K562 (cell line): ENCODE data around the gene OGDH. TPM values are rescaled to one million over a fixed set of nuclear protein-coding genes. Genes with fewer than 3 reads are reported as not detected.

ENCODE experiments used
- ATAC-seq: fragments of 200-7000 bp; cut with Tn5 transposase; 3 replicates; pipeline ENCODE4 v1.9.1; 2020; ENCODE audit warnings: moderate library complexity
- BruUV-seq: library from RNA; stranded (reverse); fragments of 400-500 nt; replicated peaks from 2 replicates; lab custom pipeline; 2021; lab: Mats Ljungman, UMichigan
- CTCF ChIA-PET: fragments of 300-600 bp; formaldehyde crosslinking; extraction: SDS; loops from one replicate; lab custom pipeline; 2021; ENCODE audit warnings: low intra/inter-chr PET ratio; lab: Yijun Ruan, JAX
- POLR2A ChIA-PET: fragments of 300-600, 350-650 bp; sonication (Branson Sonifier 250); formaldehyde crosslinking; extraction: SDS; loops from one replicate; lab custom pipeline; 2021; ENCODE audit warnings: antibody characterized with exemption, inconsistent platforms; lab: Yijun Ruan, JAX
- DNase-seq, 4 experiments: peaks; one replicate each; pipeline versions ENCODE4 v3.0.0 to v3.0.0-alpha.2; 2011 to 2018; ENCODE audit warnings: low spot score in 3 of 4, mixed read lengths in 3 of 4; ENCODE audit errors: extremely low read depth in 1 of 4
- FAIRE-seq: peaks from 2 replicates; lab custom pipeline; 2011; peaks lifted over from hg19 to GRCh38; lab: Jason Lieb, UNC
- H2AFZ ChIP-seq: 2 replicates; pipeline ENCODE4 v1.6.0; 2011; ENCODE audit warnings: low read depth, low read length, control low read depth, inconsistent platforms
- H3K27ac ChIP-seq: fragments of 200-600 bp; 3 replicates; pipeline ENCODE4 v1.8.0; 2011; ENCODE audit warnings: low read depth, mild to moderate bottlenecking, control low read depth, inconsistent platforms, low read length, moderate library complexity, mixed read lengths; ENCODE audit errors: extremely low read depth
- H3K27me3 ChIP-seq, 2 experiments: fragments of 300-600 bp in 1 of 2; 2 replicates in 1 of 2; 3 replicates in 1 of 2; pipeline versions ENCODE4 v1.6.0 to v1.8.0; 2011; ENCODE audit warnings: inconsistent platforms in 2 of 2, low read length in 2 of 2, mild to moderate bottlenecking in 1 of 2, mixed read lengths in 1 of 2, moderate library complexity in 1 of 2; ENCODE audit not compliant: control insufficient read depth in 2 of 2, insufficient read depth in 2 of 2
- H3K36me3 ChIP-seq: fragments of 300-600 bp; 3 replicates; pipeline ENCODE4 v1.8.0; 2011; ENCODE audit warnings: mild to moderate bottlenecking, low read length, inconsistent platforms; ENCODE audit not compliant: control insufficient read depth, insufficient read depth
- H3K4me1 ChIP-seq, 2 experiments: fragments of 200-600 bp in 1 of 2; replicated peaks in 1 of 2; 2 replicates in 1 of 2; 3 replicates in 1 of 2; pipeline versions ENCODE4 v1.5.1 to v1.8.0; 2011; ENCODE audit warnings: inconsistent platforms in 2 of 2, low read length in 2 of 2, mild to moderate bottlenecking in 1 of 2, mixed read lengths in 1 of 2, moderate library complexity in 1 of 2; ENCODE audit not compliant: control insufficient read depth in 2 of 2, insufficient read depth in 2 of 2
- H3K4me2 ChIP-seq: 2 replicates; pipeline ENCODE4 v1.6.1; 2011; ENCODE audit warnings: low read length, control low read depth, inconsistent platforms, mixed read lengths; ENCODE audit not compliant: insufficient read depth
- H3K4me3 ChIP-seq: fragments of 200-600 bp; sonication (generic), shearing (Covaris generic); 2 replicates; pipeline ENCODE4 v1.5.1; 2016; ENCODE audit warnings: control low read depth, inconsistent platforms
- H3K79me2 ChIP-seq: fragments of 200-600 bp; 3 replicates; pipeline ENCODE4 v1.8.0; 2011; ENCODE audit warnings: low read length, inconsistent platforms; ENCODE audit not compliant: control insufficient read depth, insufficient read depth
- H3K9ac ChIP-seq, 2 experiments: 2 replicates each; pipeline versions ENCODE4 v1.6.0 to v1.6.1; 2011; ENCODE audit warnings: low read depth in 2 of 2, low read length in 2 of 2, control low read depth in 1 of 2, inconsistent platforms in 1 of 2, mild to moderate bottlenecking in 1 of 2, mixed read lengths in 1 of 2; ENCODE audit not compliant: insufficient read depth in 1 of 2
- H3K9me1 ChIP-seq: one replicate; pipeline ENCODE4 v1.6.0; 2011; ENCODE audit warnings: inconsistent platforms, mild to moderate bottlenecking, low read length, moderate library complexity; ENCODE audit not compliant: control insufficient read depth, insufficient read depth
- H3K9me3 ChIP-seq: replicated peaks from 2 replicates; pipeline ENCODE4 v1.5.1; 2011; ENCODE audit warnings: low read depth, low read length, inconsistent platforms; ENCODE audit not compliant: control insufficient read depth, insufficient read depth
- H4K20me1 ChIP-seq: replicated peaks from 2 replicates; pipeline ENCODE4 v1.6.1; 2011; ENCODE audit warnings: low read length, inconsistent platforms, mixed read lengths; ENCODE audit not compliant: control insufficient read depth, insufficient read depth
- CBX3 ChIP-seq, 2 experiments: IDR thresholded peaks; 1 replicate in 1 of 2; 2 replicates in 1 of 2; pipeline ENCODE4 v1.6.1; 2012; ENCODE audit warnings: inconsistent platforms in 2 of 2, low read length in 2 of 2, borderline replicate concordance in 1 of 2, control low read depth in 1 of 2
- CBX5 ChIP-seq: IDR thresholded peaks from 2 replicates; pipeline ENCODE4 v1.6.1; 2014; ENCODE audit warnings: low read depth, borderline replicate concordance
- SNRNP70 ChIP-seq: fragments of 200-400 bp; formaldehyde crosslinking; optimal IDR thresholded peaks from 2 replicates; pipeline ENCODE3; 2017; ENCODE audit warnings: low read depth, low read length
- TRIM28 ChIP-seq: fragments of 450-650 bp; IDR thresholded peaks from 2 replicates; pipeline ENCODE4 v1.6.1; 2017
- WGBS: fragments of 100-300 bp; shearing (Covaris generic); methylation state at CpG from one replicate; pipeline ENCODE4 v1.1.6; 2016; ENCODE audit warnings: low coverage, mixed read lengths; ENCODE audit not compliant: insufficient coverage; ENCODE audit errors: missing lambda C conversion rate; 5-methylcytosine and 5-hydroxymethylcytosine counted together
- in situ Hi-C: fragments of 300-500 bp; cut with MboI; formaldehyde crosslinking; loops from 4 replicates; pipeline ENCODE4 v1.15.0; 2018; ENCODE audit warnings: inconsistent platforms, mixed read lengths
- intact Hi-C: fragments of 100-400 bp; cut with micrococcal nuclease; formaldehyde crosslinking; loops from 2 replicates; pipeline ENCODE4 v1.14.2; 2022
- polyA plus RNA-seq, 8 experiments: library from polyadenylated mRNA; depleted of rRNA in 4 of 8; stranded (reverse) in 5 of 8; unstranded in 3 of 8; fragments of >200 nt; fragmentation: Nextera tagmentation in 2 of 8; fragmentation: Illumina TruSeq in 1 of 8; extraction: Ambion mirVana in 2 of 8; extraction: Trizol in 1 of 8; gene quantifications; 2 replicates each; pipeline versions ENCODE4 v1.2.1 to v1.2.3, GENCODE V29; 2011 to 2014; ENCODE audit warnings: inconsistent platforms in 1 of 8, missing spikeins in 1 of 8
- total RNA-seq, 7 experiments: library from RNA; depleted of rRNA in 6 of 7; stranded (reverse); fragments of >200 nt in 6 of 7; fragmentation: Illumina TruSeq in 2 of 7; extraction: Trizol in 2 of 7; gene quantifications; 2 replicates each; pipeline versions ENCODE4 v1.2.1 to v1.2.3, GENCODE V29; 2011 to 2021; ENCODE audit warnings: low replicate concordance in 1 of 7
- TF ChIP-seq, protein P1 (sequence below): fragments of 450-650 bp; IDR thresholded peaks from 2 replicates; pipeline ENCODE4 v1.6.1; 2018; ENCODE audit warnings: mild to moderate bottlenecking, low read depth; ENCODE audit not compliant: partially characterized antibody

The OGDH gene
- total and polyA plus RNA-seq, 9 of the 15 experiments (the other 6 are each of a cell fraction or from before 2014, with no cell fraction given) = 3.1 to 80.3 (median 23.5) TPM

DNA sequence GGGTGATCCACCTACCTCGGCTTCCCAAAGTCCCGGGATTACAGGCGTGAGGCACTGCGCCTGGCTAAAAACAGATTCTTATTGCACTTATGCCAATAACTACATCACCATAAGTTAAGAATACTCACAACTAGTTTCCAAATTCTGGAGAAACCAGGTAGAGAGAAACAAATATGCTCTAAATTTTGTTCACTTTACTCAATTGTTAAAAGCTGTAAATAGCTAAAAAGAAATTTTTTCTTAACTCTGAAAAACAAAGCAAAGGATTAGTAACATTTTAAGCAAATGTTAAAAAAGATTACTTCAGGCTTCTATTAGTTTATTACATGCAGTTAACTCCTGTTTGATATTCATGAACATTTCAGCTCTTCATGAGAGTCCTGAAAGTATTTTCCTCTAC is 113.9 kb downstream of the OGDH start:
- Histone ChIP-seq H3K4me3 (no peak overlapping the region), H3K4me2 (no peak overlapping the region), H3K27me3 (no peaks in the 10 kb centered on the region), H4K20me1 (no peaks in the 10 kb centered on the region), H3K9me1 (no peaks in the 10 kb centered on the region), H3K9ac (no peak overlapping the region), H2AFZ (no peak overlapping the region), H3K27ac (no peak overlapping the region), H3K4me1 (no peaks in the 10 kb centered on the region; a peak in 1 of 5 replicates), H3K79me2 (no peaks in the 10 kb centered on the region), H3K9me3 (no peaks in the 10 kb centered on the region; the same call in 1 of the 2 replicates), H3K36me3 (no peaks in the 10 kb centered on the region)
- FAIRE-seq (no peak), ATAC-seq (no peak), DNase-seq (no peak)
- CTCF ChIA-PET = no interaction called here
- 17% methylated on average over 4 of the region's 4 CpGs for WGBS
- intact Hi-C loops = no loop called here
- in situ Hi-C loops = no loop called here
- BruUV-seq = no TSS peak
- TF ChIP-seq SNRNP70 (no peak), CBX5 (0 out of 2 replicates have a peak, but pooled peaks have one; percentile 45), TRIM28 (0 out of 2 replicates have a peak, but pooled peaks have one; percentile 63), CBX3 (IDR thresholded peaks at IDR 0.05; ENCODE audit: borderline replicate concordance in 1 of 2, low read length in 2 of 2) (peak in 1 of 2 experiments; percentile 92; a peak in 2 of 3 replicates)
- TF ChIP-seq, protein P1, sequence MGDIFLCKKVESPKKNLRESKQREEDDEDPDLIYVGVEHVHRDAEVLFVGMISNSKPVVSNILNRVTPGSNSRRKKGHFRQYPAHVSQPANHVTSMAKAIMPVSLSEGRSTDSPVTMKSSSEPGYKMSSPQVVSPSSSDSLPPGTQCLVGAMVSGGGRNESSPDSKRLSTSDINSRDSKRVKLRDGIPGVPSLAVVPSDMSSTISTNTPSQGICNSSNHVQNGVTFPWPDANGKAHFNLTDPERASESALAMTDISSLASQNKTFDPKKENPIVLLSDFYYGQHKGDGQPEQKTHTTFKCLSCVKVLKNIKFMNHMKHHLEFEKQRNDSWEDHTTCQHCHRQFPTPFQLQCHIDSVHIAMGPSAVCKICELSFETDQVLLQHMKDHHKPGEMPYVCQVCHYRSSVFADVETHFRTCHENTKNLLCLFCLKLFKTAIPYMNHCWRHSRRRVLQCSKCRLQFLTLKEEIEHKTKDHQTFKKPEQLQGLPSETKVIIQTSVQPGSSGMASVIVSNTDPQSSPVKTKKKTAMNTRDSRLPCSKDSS = peak; percentile 60
- POLR2A ChIA-PET = interaction anchor here (2.4 kb wide), 1 partner anchor 11 kb away, joined by 13 read pairs; no protein-coding TSS in a partner anchor
